ENCODE data around the gene A2ML1.

The A2ML1 gene

GRCh38 chr12:8831116-8831515 is 8.7 kb downstream of the A2ML1 start:
- no peaks in the 10 kb centered on the region for H3K27me3 ChIP-seq (ENCODE audit: insufficient read depth, low read depth)
- no peak overlapping the region for H2AFZ ChIP-seq (ENCODE audit: low read depth)
- H3K79me2 ChIP-seq (ENCODE audit: insufficient read depth, low read depth), result no peaks in the 10 kb centered on the region
- H3K4me2 ChIP-seq, result no peak overlapping the region
- H3K36me3 ChIP-seq (ENCODE audit: insufficient read depth), result no peaks in the 10 kb centered on the region
- no peaks in the 10 kb centered on the region for H3K4me1 ChIP-seq (ENCODE audit: low read depth, poor library complexity, severe bottlenecking)
- no peaks in the 10 kb centered on the region for H4K20me1 ChIP-seq (ENCODE audit: insufficient read depth)
- no peak overlapping the region for H3K27ac ChIP-seq
- no peak for TF ChIP-seq CTCF (conservative IDR thresholded peaks at IDR 0.05; ENCODE audit: low read depth, low read length)
- H3K9ac ChIP-seq, result no peak overlapping the region
- H3K4me3 ChIP-seq (IDR thresholded peaks at IDR 0.05; ENCODE audit: insufficient read depth, low read depth, low read length), result no peak overlapping the region

GRCh38 chr12:8832500-8832899 is 10.1 kb downstream of the A2ML1 start:
- no peak overlapping the region for H3K27ac ChIP-seq
- no peaks in the 10 kb centered on the region for H3K27me3 ChIP-seq (ENCODE audit: insufficient read depth, low read depth)
- no peak overlapping the region for H3K4me3 ChIP-seq (IDR thresholded peaks at IDR 0.05; ENCODE audit: insufficient read depth, low read depth, low read length)
- no peak overlapping the region for H3K9ac ChIP-seq
- no peak overlapping the region for H2AFZ ChIP-seq (ENCODE audit: low read depth)
- no peaks in the 10 kb centered on the region for H4K20me1 ChIP-seq (ENCODE audit: insufficient read depth)
- H3K36me3 ChIP-seq (ENCODE audit: insufficient read depth), result no peaks in the 10 kb centered on the region
- H3K4me1 ChIP-seq (ENCODE audit: low read depth, poor library complexity, severe bottlenecking), result no peaks in the 10 kb centered on the region
- no peaks in the 10 kb centered on the region for H3K79me2 ChIP-seq (ENCODE audit: insufficient read depth, low read depth)
- no peak for TF ChIP-seq CTCF (conservative IDR thresholded peaks at IDR 0.05; ENCODE audit: low read depth, low read length)
- H3K4me2 ChIP-seq, result no peak overlapping the region

DNA sequence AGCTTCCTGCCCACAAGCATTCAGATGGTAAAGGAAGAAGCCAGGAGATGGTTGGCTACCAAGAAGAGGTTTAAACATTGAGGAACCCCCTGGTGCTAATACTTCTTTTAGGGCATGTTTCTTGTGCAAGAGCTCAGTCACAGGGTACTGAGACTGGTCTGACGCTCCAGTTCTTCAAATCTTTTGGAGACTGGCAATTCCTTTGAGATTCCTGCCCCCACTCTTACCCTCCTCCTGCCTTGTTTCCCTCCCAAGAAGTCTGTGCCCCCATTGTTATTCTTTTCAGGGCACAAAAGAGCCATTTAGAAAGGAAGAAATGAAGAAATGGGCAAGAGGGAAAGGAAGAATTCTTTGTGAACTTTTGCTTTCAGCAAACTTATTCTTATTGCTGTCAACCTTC is 11.8 kb downstream of the A2ML1 start:
- Histone ChIP-seq H3K27me3 (ENCODE audit: insufficient read depth, low read depth) (no peaks in the 10 kb centered on the region), H3K36me3 (ENCODE audit: insufficient read depth) (no peaks in the 10 kb centered on the region), H3K79me2 (ENCODE audit: insufficient read depth, low read depth) (no peaks in the 10 kb centered on the region), H3K4me3 (IDR thresholded peaks at IDR 0.05; ENCODE audit: insufficient read depth, low read depth, low read length) (no peak overlapping the region), H2AFZ (ENCODE audit: low read depth) (no peak overlapping the region), H3K4me2 (no peak overlapping the region), H3K9ac (no peak overlapping the region), H4K20me1 (ENCODE audit: insufficient read depth) (no peaks in the 10 kb centered on the region), H3K4me1 (ENCODE audit: low read depth, poor library complexity, severe bottlenecking) (no peaks in the 10 kb centered on the region), H3K27ac (no peak overlapping the region)
- TF ChIP-seq CTCF (conservative IDR thresholded peaks at IDR 0.05; ENCODE audit: low read depth, low read length), result no peak

DNA sequence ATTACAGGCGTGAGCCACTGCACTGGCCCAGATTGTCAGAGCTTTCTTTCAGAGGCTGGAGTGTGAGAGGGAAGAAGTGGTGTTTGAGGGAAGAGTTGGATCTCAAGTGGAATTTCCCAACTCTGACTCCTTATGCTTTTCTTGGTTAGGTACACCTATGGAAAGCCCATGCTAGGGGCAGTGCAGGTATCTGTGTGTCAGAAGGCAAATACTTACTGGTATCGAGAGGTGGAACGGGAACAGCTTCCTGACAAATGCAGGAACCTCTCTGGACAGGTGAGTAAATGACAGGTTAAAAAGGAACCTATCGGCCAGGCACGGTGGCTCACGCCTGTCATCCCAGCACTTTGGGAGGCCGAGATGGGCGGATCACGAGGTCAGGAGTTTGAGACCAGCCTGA is 14.9 kb downstream of the A2ML1 start:
- Histone ChIP-seq H2AFZ (ENCODE audit: low read depth) (no peak overlapping the region), H3K36me3 (ENCODE audit: insufficient read depth) (no peaks in the 10 kb centered on the region), H3K4me1 (ENCODE audit: low read depth, poor library complexity, severe bottlenecking) (no peaks in the 10 kb centered on the region), H3K27ac (no peak overlapping the region), H4K20me1 (ENCODE audit: insufficient read depth) (no peaks in the 10 kb centered on the region), H3K4me2 (no peak overlapping the region), H3K79me2 (ENCODE audit: insufficient read depth, low read depth) (no peaks in the 10 kb centered on the region), H3K27me3 (ENCODE audit: insufficient read depth, low read depth) (no peaks in the 10 kb centered on the region), H3K9ac (no peak overlapping the region), H3K4me3 (IDR thresholded peaks at IDR 0.05; ENCODE audit: insufficient read depth, low read depth, low read length) (no peak overlapping the region)
- TF ChIP-seq CTCF (conservative IDR thresholded peaks at IDR 0.05; ENCODE audit: low read depth, low read length), result no peak

GRCh38 chr12:8840321-8840720 is 17.9 kb downstream of the A2ML1 start:
- no peak for TF ChIP-seq CTCF (conservative IDR thresholded peaks at IDR 0.05; ENCODE audit: low read depth, low read length)
- no peaks in the 10 kb centered on the region for H3K4me1 ChIP-seq (ENCODE audit: low read depth, poor library complexity, severe bottlenecking)
- no peak overlapping the region for H2AFZ ChIP-seq (ENCODE audit: low read depth)
- H3K4me3 ChIP-seq (IDR thresholded peaks at IDR 0.05; ENCODE audit: insufficient read depth, low read depth, low read length), result no peak overlapping the region
- no peak overlapping the region for H3K27ac ChIP-seq
- no peaks in the 10 kb centered on the region for H3K36me3 ChIP-seq (ENCODE audit: insufficient read depth)
- H3K4me2 ChIP-seq, result no peak overlapping the region
- no peaks in the 10 kb centered on the region for H3K79me2 ChIP-seq (ENCODE audit: insufficient read depth, low read depth)
- no peak overlapping the region for H3K9ac ChIP-seq
- H4K20me1 ChIP-seq (ENCODE audit: insufficient read depth), result no peaks in the 10 kb centered on the region
- H3K27me3 ChIP-seq (ENCODE audit: insufficient read depth, low read depth), result no peaks in the 10 kb centered on the region

Measured in KMS-11 (cell line).